Psoas muscle (tissue), 8 donors: ENCODE data around the gene TMEM235. TPM values are rescaled to one million over a fixed set of nuclear protein-coding genes. Genes with fewer than 3 reads are reported as not detected.

Experiments used
- ATAC-seq, 4 donors: fragments of 200-7000 bp; cut with Tn5 transposase; one replicate each; pipeline ENCODE4 v1.9.1; 2020; ENCODE audit warnings: moderate library complexity in 3 of 4, mild to moderate bottlenecking in 2 of 4
- DNase-seq, 2 donors: peaks; one replicate each; pipeline ENCODE4 v3.0.0-alpha.2; 2020
- H3K27ac ChIP-seq: fragments of 200-600 bp; one replicate; pipeline ENCODE4 v1.8.0; 2022
- H3K27me3 ChIP-seq, 3 donors: fragments of 200-600 bp in 1 of 3; one replicate each; pipeline versions ENCODE4 v1.6.1 to v1.8.0; 2013 to 2022; ENCODE audit warnings: low read length in 2 of 3, mild to moderate bottlenecking in 2 of 3, moderate library complexity in 1 of 3; ENCODE audit not compliant: insufficient read depth in 3 of 3
- H3K36me3 ChIP-seq, 2 donors: fragments of 200-600 bp in 1 of 2; one replicate each; pipeline versions ENCODE4 v1.6.1 to v1.8.0; 2013 to 2022; ENCODE audit warnings: low read depth in 1 of 2, mild to moderate bottlenecking in 1 of 2, moderate library complexity in 1 of 2; ENCODE audit not compliant: insufficient read depth in 1 of 2
- H3K4me1 ChIP-seq: fragments of 200-600 bp; one replicate; pipeline ENCODE4 v1.8.0; 2022
- H3K4me3 ChIP-seq: fragments of 200-600 bp; one replicate; pipeline ENCODE4 v1.8.0; 2022; ENCODE audit warnings: mild to moderate bottlenecking
- H3K9me3 ChIP-seq: fragments of 200-600 bp; one replicate; pipeline ENCODE4 v1.8.0; 2022
- WGBS, 3 donors: extraction: QIAGEN DNeasy Blood & Tissue Kit; methylation state at CpG; one replicate each; pipeline versions ENCODE4 v1.1.6 to v1.1.7; 2013; 5-methylcytosine and 5-hydroxymethylcytosine counted together
- intact Hi-C, 2 donors: fragments of 100-400 bp; cut with DNase I; formaldehyde crosslinking; loops; one replicate each; pipeline versions ENCODE4 v1.11.0 to v1.14.2; 2022
- polyA plus RNA-seq, 3 donors: library from polyadenylated mRNA; stranded (reverse); fragments of 200-250 nt; gene quantifications; one replicate each; pipeline ENCODE4 v1.2.3, GENCODE V29; 2013
- total RNA-seq, 4 donors: library from RNA; stranded (reverse); fragmentation: NEBNext Ultra II Directional in 2 of 4; extraction: Animal tissue kit (Norgen Biotek cat#: 25700) in 2 of 4; gene quantifications; one replicate each; pipeline versions ENCODE4 v1.2.1 to v1.2.4, GENCODE V29; 2021 to 2023
- TF ChIP-seq, protein P1 (sequence below): fragments of 200-600 bp; IDR thresholded peaks from one replicate; pipeline ENCODE4 v1.8.0; 2022; ENCODE audit warnings: antibody characterized with exemption
- donor health status: healthy with polysubstance abuse.
- donor health status: DM: no; HTN: no; CAD: no; lungs with moderate emphysema.
- donor health status: Bipolar disorder and iron deficiency.
- donor health status: healthy.
- donor health status: DM: yes; HTN: yes; CAD: no.
- donor health status: DM: no; HTN: no; CAD: no.
- donor health status: DM: no; HTN: no; CAD: no.
- donor health status: DM: yes; HTN: yes; CAD: no.

Gene TMEM235
- total and polyA plus RNA-seq, 7 donors: not detected

DNA sequence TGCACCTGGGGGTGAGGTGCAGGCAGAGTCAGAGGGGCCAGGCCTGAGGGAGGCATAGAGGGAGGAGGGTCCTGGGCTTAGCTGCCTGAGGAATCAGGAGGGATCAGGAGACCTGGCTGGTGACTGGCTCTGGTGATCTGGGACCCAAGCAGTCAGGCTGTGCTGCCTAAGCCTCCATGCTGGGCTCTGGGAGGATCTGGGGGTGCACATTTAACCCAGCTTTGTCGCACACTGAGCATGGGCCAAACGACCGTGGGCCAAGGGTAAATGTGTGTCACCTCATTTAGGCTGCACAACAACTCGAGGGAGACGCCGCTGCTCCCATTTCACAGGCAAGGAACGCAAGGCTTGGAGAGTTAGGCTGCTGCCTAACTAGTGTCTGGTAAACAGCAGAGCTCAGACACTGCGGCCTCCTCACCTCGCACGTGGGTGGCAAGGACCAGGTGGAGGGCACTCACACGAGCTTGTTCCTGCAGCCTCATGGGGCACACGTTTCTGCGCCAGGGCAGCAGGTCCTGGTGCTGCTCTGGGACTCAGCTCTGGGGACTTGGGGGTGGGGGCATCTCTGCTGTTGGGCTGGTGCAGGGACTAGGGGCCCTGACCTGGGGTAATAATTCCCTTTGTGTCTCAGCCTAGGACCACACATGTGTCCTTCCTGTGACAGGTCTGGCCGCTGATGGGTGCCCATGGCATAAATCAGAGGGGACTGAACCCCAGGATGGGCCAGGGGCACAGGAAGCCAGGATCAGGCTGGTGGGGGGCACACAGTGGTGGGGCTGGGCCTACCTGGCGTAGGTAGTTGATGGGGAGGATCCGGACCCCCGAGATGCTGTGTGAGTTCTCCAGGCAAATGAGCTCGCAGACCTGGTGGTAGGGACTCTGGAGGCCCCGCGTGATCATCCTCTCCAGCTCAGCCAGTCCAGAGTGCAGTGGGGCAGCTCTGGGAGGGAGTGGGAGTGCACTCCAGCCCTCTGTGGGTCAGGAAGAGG is 18.7 kb downstream of the TMEM235 start:
- Histone ChIP-seq H3K27ac (no peak overlapping the region), H3K4me3 (peak overlapping the region; percentile 41), H3K36me3 (no peaks in the 10 kb centered on the region), H3K9me3 (no peaks in the 10 kb centered on the region), H3K4me1 (peaks cover 13% of the 10 kb centered on the region), H3K27me3 (no peaks in the 10 kb centered on the region)
- no peak for ATAC-seq
- TF ChIP-seq, protein P1, sequence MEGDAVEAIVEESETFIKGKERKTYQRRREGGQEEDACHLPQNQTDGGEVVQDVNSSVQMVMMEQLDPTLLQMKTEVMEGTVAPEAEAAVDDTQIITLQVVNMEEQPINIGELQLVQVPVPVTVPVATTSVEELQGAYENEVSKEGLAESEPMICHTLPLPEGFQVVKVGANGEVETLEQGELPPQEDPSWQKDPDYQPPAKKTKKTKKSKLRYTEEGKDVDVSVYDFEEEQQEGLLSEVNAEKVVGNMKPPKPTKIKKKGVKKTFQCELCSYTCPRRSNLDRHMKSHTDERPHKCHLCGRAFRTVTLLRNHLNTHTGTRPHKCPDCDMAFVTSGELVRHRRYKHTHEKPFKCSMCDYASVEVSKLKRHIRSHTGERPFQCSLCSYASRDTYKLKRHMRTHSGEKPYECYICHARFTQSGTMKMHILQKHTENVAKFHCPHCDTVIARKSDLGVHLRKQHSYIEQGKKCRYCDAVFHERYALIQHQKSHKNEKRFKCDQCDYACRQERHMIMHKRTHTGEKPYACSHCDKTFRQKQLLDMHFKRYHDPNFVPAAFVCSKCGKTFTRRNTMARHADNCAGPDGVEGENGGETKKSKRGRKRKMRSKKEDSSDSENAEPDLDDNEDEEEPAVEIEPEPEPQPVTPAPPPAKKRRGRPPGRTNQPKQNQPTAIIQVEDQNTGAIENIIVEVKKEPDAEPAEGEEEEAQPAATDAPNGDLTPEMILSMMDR: no peak
- no peak for DNase-seq
- WGBS, 3 donors: 64 to 67% (median 66%) methylated on average over 19 to 20 of the region's 20 CpGs
- intact Hi-C loops: loop anchor here (2.0 to 5.0 kb wide), 4 partner anchors 63 to 228 kb away; partner anchors contain the start of genes AFMID (in 1 of the 2) and TK1 (in 1 of the 2)

DNA sequence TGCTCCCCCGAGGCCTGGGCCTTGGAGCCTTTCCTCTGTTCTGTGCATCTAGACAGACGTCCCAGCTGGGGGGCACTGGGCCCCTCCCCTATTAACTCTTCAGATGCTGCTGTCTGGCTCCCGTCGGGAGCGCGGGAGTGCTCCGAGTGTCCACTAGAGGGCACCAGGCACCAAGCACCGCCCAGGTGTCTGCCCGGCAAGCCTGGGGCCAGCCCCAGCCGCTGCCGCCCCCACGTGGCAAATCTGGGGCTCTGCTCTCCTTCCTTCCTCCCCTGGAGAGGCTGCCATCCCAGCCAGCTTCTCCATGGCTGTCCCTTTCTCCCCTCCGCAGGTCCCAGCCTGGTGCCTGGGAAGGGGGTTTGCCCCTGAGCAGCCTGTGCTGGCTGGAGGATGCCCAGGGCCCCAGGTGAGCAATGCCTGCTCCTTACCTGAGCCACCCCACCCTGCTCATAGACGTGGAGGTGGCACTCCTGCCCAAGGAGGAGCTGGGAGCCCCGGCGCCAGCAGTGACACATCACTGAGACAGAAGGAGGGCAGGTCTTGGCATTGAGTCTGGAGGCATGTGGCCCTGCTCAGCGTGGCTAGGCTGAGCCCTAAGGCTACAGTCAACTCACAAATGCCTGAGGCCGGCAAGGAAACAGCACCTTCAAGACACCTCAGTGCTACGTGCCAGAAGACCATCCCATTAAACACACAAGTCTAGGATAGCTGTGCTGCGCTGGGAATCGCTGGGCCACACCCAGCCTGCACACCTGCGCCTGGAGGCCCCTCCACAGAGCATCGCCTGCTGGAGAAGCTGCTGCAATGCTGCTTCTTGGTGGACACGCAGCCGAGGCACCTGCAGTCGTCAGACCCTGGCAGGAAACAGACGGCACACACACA is 19.7 kb downstream of the TMEM235 start:
- ATAC-seq (peak; percentile 83 to 88 (median 86)), DNase-seq (peak; percentile 87 to 93)
- 24 to 31% (median 26%) methylated on average over 25 to 27 of the region's 27 CpGs for WGBS, 3 donors
- peak overlapping the region; percentile 4 for H3K4me3 ChIP-seq
- H3K36me3 ChIP-seq: no peaks in the 10 kb centered on the region
- H3K9me3 ChIP-seq: no peaks in the 10 kb centered on the region
- H3K27me3 ChIP-seq: no peaks in the 10 kb centered on the region
- intact Hi-C loops: loop anchor here (1.0 to 5.0 kb wide), 5 partner anchors 64 to 229 kb away; partner anchors contain the start of genes AFMID (in 1 of the 2) and TK1 (in 1 of the 2)
- H3K4me1 ChIP-seq: peaks cover 13% of the 10 kb centered on the region
- TF ChIP-seq, protein P1: peak; percentile 100
- no peak overlapping the region for H3K27ac ChIP-seq

DNA sequence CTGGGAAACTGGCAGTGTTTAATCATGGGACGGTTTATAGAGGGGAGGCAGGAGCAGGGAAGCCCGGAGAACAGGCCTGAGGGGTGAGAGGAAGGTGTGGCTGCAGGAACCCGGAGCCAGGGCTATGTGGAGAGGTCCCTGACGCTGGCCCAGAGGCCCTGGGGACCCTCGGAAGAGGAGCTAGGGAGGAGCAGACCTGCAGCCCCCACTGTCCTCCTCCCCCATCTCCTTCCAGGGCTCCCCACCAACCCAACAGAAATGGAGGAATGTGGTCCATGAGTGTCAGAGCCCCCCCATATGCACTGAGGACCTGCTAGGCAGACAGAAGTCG is 20.3 kb downstream of the TMEM235 start:
- Histone ChIP-seq H3K9me3 (no peaks in the 10 kb centered on the region), H3K36me3 (no peaks in the 10 kb centered on the region), H3K27me3 (no peaks in the 10 kb centered on the region), H3K27ac (no peak overlapping the region), H3K4me3 (no peak overlapping the region), H3K4me1 (peaks cover 13% of the 10 kb centered on the region)
- TF ChIP-seq, protein P1: no peak
- intact Hi-C loops: loop anchor here (1.0 to 5.0 kb wide), 5 partner anchors 64 to 229 kb away; partner anchors contain the start of genes AFMID (in 1 of the 2) and TK1 (in 1 of the 2)
- ATAC-seq (no peak), DNase-seq (no peak)
- 56 to 63% (median 60%) methylated on average over 6 of the region's 6 CpGs for WGBS, 3 donors

DNA sequence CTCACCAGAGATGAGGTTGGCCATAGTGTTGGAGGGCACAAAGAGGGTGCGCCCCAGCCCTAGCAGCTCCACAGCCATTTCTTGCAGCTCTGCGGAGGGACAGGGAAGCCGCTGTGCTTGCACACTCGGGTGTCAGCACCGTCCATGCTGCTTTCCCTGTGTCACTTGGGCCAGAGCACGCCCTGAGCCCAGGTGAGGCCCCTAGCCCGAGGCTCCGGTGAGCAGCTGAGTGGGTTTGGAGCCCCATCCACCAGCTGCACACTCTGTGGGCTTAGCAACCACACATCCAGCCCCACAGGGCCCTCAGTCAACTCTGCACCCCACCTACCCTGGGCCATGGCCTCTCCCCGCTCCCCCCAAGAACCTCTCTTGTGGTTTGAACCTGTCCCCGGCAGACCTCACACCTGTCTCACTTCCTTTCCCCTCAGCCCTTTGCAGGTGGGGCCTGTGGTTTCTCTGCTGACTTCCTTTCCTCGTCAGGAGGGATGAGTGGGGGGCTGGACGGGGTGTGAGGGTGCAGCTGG is 20.7 kb downstream of the TMEM235 start:
- 62 to 68% (median 67%) methylated on average over 12 of the region's 12 CpGs for WGBS, 3 donors
- intact Hi-C loops: loop anchor here (5.0 kb wide), 3 partner anchors 65 to 230 kb away; partner anchors contain the start of genes AFMID (in 1 of the 2) and TK1 (in 1 of the 2)
- no peaks in the 10 kb centered on the region for H3K36me3 ChIP-seq
- no peaks in the 10 kb centered on the region for H3K27me3 ChIP-seq
- H3K4me1 ChIP-seq: peaks cover 13% of the 10 kb centered on the region
- no peak overlapping the region for H3K27ac ChIP-seq
- no peaks in the 10 kb centered on the region for H3K9me3 ChIP-seq
- DNase-seq (no peak), ATAC-seq (no peak)
- no peak overlapping the region for H3K4me3 ChIP-seq
- TF ChIP-seq, protein P1: no peak
